Subcutaneous adipose tissue (tissue), 4 donors: Measurements from ENCODE around the gene GRIK2. TPM values are rescaled to one million over a fixed set of nuclear protein-coding genes. Genes with fewer than 3 reads are reported as not detected.

Source experiments
- total RNA-seq, 4 donors: library from RNA; depleted of rRNA; stranded (reverse); fragments of >200 nt; gene quantifications; one replicate each; pipeline ENCODE4 v1.1.0, GENCODE V29; 2016
- TF ChIP-seq, protein P1 (sequence below): fragments of 450-650 bp; IDR thresholded peaks from one replicate; pipeline ENCODE4 v1.5.1; 2016; ENCODE audit warnings: low read depth, mild to moderate bottlenecking, control low read depth, antibody characterized with exemption, moderate library complexity

GRIK2 gene
- total RNA-seq, 4 donors from 2014 or later = 0.19 to 1.5 (median 0.81) TPM

DNA sequence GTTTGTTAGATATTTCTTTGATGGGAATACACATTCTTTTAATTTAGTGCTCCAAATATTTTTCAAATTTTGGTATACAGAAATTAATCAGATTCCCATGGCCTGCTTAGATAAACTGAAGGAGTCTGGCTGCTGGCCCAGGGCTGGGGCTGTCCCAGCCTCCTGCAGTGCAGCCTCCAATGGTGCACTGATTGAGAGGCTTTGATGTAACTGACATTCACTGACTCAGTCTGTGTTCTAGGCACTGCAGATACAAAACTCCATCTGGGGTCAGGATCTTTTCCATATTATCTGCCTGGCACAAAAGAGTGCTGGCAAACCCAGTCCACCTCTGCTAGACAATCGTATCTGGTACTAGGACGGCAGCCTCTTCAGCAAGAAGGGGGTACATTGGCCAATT lies 64.8 kb downstream of the GRIK2 start:
- TF ChIP-seq, protein P1, sequence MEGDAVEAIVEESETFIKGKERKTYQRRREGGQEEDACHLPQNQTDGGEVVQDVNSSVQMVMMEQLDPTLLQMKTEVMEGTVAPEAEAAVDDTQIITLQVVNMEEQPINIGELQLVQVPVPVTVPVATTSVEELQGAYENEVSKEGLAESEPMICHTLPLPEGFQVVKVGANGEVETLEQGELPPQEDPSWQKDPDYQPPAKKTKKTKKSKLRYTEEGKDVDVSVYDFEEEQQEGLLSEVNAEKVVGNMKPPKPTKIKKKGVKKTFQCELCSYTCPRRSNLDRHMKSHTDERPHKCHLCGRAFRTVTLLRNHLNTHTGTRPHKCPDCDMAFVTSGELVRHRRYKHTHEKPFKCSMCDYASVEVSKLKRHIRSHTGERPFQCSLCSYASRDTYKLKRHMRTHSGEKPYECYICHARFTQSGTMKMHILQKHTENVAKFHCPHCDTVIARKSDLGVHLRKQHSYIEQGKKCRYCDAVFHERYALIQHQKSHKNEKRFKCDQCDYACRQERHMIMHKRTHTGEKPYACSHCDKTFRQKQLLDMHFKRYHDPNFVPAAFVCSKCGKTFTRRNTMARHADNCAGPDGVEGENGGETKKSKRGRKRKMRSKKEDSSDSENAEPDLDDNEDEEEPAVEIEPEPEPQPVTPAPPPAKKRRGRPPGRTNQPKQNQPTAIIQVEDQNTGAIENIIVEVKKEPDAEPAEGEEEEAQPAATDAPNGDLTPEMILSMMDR = no peak

DNA sequence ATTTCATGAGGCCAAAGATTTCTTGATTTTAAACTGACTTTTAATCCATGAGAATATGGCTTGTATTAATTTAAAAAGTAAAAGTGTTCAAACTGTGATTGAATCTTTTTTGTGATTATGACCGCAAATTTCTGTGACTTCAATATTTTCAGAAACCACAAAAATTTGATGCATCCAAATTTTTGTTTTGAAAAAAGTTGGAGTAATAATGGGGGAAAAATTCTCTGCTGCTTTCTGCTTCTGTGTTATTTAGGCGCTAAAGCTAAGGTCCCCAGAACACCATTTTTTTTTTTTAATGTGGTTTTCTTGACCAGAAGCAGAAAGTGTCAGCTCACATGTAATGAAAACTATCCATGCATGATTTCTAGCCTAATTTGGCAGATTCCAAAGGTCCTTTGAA lies 65.3 kb downstream of the GRIK2 start:
- TF ChIP-seq, protein P1 = no peak

DNA sequence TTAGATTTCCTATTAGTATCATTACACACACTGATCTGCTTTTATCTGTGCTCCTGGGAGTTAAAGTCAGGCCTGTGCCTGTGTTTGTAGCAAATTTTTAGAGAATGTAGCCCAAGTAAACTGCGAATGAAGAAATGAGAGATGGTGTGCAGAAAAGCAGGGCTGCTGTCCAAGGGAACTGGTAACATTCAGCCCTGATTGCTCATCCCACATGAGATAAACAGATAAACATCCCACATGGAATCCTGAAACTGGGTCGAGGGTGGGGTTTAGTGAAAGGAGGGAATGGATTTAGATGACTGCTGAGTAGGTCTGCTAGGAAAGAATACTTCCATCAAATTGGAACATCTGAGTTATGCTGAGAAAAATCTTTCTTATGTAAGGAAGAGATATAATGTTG lies 69.1 kb downstream of the GRIK2 start:
- TF ChIP-seq, protein P1 = no peak

DNA sequence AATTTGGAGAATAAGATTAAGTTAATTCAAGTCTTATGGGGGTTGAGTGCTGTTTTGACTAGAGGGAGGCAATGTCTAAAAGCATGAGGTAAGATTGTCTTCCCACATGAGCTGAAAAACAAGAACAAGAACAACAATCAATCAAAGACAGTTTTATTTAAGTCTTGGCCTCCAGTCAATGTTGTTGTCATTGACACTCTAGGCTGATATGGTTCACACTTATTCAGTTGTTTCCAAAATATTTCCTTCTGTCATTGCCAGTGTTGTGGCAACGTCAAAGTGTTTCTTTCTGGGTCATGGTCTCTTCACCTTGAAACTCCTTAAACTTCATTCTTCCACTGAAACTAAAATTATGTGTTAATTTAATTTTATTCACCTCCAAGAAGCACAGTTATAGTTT lies 72.4 kb downstream of the GRIK2 start:
- TF ChIP-seq, protein P1 = no peak

DNA sequence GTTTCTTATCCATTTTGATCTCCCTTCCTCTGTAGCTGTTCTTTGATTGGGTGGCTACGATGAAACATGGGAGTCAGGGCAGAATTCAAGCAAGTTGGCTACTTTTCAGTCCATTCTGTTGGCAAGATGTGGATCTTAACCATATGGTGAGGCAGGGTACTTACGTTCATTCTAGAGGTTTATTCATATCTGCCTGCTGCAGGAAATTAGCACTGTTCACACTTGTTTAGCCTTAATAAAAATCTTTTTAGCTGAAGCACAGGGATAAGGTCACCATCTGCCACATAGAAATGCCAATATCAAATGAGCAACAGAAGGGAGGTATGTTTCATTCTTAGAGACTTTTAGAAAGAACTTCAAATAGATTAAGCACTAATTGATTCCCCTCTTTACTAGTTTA lies 83.9 kb downstream of the GRIK2 start:
- TF ChIP-seq, protein P1 = no peak

DNA sequence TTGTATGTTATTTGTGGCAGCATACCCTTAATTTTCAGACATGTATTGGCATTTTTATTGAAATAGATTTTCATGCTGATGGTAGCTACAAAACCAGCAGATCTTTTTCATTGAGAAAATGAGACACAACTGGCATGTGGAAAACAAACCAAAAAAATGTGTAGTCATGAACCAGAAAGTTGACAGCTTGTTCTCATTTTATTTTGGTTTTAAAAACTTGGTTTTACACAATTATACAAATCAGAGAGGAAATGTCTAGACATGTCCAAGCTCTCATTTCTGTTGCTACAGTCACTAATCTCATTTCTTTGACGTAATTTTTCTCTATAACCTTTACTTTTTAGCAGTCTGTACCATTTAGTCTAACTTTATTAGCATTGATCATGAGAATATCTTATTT lies 85.4 kb downstream of the GRIK2 start:
- TF ChIP-seq, protein P1 = no peak

DNA sequence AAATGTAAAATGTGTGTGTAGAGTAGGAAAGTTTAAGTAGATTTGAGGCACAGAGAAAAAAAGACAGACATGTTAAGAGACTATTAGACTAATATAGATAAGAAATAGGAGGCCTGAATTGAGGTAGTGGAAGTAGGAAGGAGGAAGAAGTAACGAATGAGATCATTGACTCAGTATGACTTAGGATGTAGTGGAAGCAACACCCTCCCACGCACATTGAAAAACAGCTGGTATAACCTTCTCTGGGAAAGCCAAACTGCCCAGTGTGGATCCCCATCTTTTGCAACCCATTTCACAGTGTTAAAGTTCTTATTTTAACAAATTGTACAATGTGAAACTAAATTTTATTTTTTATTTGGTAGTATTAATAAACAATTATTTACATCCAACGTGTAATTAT lies 89.1 kb downstream of the GRIK2 start:
- TF ChIP-seq, protein P1 = no peak
